Measurements from ENCODE around the gene BYSL. TPM values are rescaled to one million over a fixed set of nuclear protein-coding genes. Genes with fewer than 3 reads are reported as not detected.

Gene BYSL
- total RNA-seq, 1 experiment from 2014 or later = 50.8 TPM

DNA sequence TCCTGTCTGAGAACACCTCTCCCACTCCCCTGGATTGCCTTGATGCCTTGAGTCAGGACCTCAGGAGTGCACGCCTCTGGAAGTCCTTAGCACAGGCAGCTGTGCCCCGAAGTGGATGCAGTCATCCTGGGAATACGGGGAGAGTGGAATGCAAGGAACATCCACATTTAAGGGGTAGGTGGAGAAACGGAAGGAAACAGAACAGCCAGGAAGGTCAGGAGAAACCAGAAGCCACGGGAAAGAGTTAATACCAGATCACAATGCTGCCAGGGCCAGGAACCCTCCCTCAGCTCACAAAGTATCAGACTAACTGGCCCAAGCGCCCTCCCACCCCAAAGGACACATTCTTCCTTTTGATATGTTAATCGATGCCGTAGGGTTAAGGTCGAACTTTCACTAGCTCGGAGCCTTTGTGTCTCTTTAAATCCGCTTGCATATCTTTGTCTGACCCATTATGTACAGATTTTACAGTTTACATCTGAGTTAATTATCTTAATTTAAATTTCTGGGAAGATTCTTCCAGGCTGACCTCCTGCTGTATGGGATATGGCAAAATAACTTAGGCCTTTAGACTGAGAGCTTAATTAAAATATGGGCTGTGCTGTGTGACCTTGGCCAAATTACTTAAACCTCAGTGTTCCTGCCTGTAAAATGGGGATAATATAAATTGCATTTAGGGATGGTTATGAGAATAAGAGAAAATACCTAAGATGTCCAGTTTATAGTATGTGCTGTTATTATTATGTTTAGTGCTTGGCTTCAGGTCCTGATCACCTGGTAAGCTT is 44.3 kb downstream of the BYSL start (continued):
- TF ChIP-seq ZNF121 (CRISPR knock-in tag; IDR thresholded peaks at IDR 0.05) (peak; percentile 95; the same call in 1 of the 2 replicates), GTF2I (CRISPR knock-in tag; conservative IDR thresholded peaks at IDR 0.05) (peak; percentile 100), SOX15 (CRISPR knock-in tag; IDR thresholded peaks at IDR 0.05) (no peak), MLX (CRISPR knock-in tag; IDR thresholded peaks at IDR 0.05) (no peak), USF2 (CRISPR knock-in tag; IDR thresholded peaks at IDR 0.05) (no peak), PREB (CRISPR knock-in tag; IDR thresholded peaks at IDR 0.05; ENCODE audit: borderline replicate concordance) (no peak), SMAD4 (CRISPR knock-in tag; IDR thresholded peaks at IDR 0.05) (no peak), ZNF423 (CRISPR knock-in tag; IDR thresholded peaks at IDR 0.05) (peak; percentile 41; the same call in 1 of the 2 replicates), IRF2 (CRISPR knock-in tag; IDR thresholded peaks at IDR 0.05; ENCODE audit: borderline replicate concordance, low read depth) (no peak), ZNF317 (CRISPR knock-in tag; IDR thresholded peaks at IDR 0.05; ENCODE audit: borderline replicate concordance, low read depth) (no peak), ATF3 (CRISPR knock-in tag; conservative IDR thresholded peaks at IDR 0.05) (no peak), CBFB (CRISPR knock-in tag; IDR thresholded peaks at IDR 0.05; ENCODE audit: low read depth) (no peak), AR (CRISPR knock-in tag; IDR thresholded peaks at IDR 0.05) (no peak; the same call in 1 of the 2 replicates), ZNF416 (CRISPR knock-in tag; IDR thresholded peaks at IDR 0.05) (peak; percentile 76; the same call in 1 of the 2 replicates), RORB (CRISPR knock-in tag; IDR thresholded peaks at IDR 0.05) (no peak), CREB1 (CRISPR knock-in tag; IDR thresholded peaks at IDR 0.05) (no peak), ZBTB21 (CRISPR knock-in tag; IDR thresholded peaks at IDR 0.05; ENCODE audit: borderline replicate concordance) (no peak), NFATC4 (CRISPR knock-in tag; IDR thresholded peaks at IDR 0.05) (peak; percentile 27; the same call in 1 of the 2 replicates)
- TF ChIP-seq, protein P1, sequence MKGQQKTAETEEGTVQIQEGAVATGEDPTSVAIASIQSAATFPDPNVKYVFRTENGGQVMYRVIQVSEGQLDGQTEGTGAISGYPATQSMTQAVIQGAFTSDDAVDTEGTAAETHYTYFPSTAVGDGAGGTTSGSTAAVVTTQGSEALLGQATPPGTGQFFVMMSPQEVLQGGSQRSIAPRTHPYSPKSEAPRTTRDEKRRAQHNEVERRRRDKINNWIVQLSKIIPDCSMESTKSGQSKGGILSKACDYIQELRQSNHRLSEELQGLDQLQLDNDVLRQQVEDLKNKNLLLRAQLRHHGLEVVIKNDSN (CRISPR knock-in tag; IDR thresholded peaks at IDR 0.05) = 0 out of 2 replicates have a peak, but pooled peaks have one; percentile 12
- TF ChIP-seq, protein P2, sequence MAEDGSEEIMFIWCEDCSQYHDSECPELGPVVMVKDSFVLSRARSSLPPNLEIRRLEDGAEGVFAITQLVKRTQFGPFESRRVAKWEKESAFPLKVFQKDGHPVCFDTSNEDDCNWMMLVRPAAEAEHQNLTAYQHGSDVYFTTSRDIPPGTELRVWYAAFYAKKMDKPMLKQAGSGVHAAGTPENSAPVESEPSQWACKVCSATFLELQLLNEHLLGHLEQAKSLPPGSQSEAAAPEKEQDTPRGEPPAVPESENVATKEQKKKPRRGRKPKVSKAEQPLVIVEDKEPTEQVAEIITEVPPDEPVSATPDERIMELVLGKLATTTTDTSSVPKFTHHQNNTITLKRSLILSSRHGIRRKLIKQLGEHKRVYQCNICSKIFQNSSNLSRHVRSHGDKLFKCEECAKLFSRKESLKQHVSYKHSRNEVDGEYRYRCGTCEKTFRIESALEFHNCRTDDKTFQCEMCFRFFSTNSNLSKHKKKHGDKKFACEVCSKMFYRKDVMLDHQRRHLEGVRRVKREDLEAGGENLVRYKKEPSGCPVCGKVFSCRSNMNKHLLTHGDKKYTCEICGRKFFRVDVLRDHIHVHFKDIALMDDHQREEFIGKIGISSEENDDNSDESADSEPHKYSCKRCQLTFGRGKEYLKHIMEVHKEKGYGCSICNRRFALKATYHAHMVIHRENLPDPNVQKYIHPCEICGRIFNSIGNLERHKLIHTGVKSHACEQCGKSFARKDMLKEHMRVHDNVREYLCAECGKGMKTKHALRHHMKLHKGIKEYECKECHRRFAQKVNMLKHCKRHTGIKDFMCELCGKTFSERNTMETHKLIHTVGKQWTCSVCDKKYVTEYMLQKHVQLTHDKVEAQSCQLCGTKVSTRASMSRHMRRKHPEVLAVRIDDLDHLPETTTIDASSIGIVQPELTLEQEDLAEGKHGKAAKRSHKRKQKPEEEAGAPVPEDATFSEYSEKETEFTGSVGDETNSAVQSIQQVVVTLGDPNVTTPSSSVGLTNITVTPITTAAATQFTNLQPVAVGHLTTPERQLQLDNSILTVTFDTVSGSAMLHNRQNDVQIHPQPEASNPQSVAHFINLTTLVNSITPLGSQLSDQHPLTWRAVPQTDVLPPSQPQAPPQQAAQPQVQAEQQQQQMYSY (CRISPR knock-in tag; IDR thresholded peaks at IDR 0.05) = peak; percentile 64
- TF ChIP-seq, protein P3, sequence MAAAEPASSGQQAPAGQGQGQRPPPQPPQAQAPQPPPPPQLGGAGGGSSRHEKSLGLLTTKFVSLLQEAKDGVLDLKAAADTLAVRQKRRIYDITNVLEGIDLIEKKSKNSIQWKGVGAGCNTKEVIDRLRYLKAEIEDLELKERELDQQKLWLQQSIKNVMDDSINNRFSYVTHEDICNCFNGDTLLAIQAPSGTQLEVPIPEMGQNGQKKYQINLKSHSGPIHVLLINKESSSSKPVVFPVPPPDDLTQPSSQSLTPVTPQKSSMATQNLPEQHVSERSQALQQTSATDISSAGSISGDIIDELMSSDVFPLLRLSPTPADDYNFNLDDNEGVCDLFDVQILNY (CRISPR knock-in tag; IDR thresholded peaks at IDR 0.05) = no peak
- TF ChIP-seq, protein P4, sequence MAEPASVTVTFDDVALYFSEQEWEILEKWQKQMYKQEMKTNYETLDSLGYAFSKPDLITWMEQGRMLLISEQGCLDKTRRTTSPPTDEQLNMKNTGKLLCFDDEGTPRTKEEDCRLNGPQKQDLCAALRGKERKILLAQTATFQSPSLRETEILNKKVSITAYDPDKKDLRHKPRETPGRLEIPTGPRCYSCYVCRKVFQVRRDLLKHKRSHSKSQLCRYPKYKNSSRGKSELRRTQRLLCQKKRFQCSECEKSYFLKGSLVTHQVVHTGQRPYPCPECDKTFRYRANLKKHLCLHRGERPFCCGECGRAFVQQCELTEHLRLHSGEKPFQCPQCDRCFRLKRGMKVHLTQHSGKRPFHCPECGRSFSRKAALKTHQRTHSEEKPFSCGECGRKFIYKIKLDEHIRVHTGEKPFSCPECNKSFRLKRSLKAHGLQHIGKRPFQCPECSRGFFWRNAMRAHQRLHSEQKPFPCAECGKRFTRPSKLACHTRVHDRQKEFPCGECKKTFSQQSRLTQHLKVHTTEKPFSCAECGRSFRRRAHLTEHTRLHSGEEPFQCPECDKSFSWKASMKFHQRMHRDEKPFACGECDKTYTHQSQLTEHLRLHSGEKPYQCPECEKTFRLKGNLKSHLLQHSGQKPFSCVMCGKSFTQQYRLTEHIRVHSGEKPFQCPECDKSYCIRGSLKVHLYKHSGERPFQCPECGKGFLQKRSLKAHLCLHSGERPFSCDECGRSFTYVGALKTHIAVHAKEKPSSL (CRISPR knock-in tag; conservative IDR thresholded peaks at IDR 0.05) = peak; percentile 77; the same call in 1 of the 2 replicates
